ENCODE data around the gene HDAC9. TPM values are rescaled to one million over a fixed set of nuclear protein-coding genes. Genes with fewer than 3 reads are reported as not detected.

Gene HDAC9
- total and polyA plus RNA-seq, 2 donors = 4.8 to 12.2 TPM

DNA sequence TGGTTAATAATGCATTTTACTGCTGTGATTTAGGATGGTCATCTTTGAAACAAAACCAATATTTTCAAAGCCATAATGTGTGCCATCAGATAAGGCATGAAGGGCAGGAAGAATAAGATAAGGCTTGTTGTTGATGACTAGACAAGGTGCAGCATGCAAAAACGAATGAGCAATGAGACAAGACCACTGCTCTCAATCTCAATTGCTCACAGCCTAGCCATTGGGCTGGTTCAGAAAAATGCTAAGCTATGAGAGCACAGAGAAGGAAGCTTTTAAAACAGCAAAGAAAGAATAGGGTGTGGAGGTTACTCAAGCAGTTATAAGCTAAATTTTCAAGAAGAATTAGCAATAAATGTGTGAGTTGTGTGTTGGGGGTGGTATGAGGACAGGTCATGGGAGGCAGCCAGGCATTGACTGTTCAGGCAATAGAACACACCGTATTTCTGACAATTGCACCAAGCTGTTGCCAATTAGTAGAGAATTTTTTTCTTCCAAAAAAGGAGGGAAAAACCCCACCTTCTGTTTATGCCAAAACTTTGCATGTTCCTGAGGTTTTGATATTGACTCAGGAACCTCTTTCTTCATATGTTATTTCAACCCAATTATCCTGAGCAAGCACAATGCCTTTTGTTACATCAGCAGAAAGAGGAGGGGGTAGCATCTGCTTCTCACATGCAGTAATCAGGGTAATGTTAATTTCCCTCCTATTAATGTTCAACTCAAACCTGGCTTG is 276.5 kb downstream of the HDAC9 start:
- WGBS = 87% methylated on average over 2 of the region's 2 CpGs
- Histone ChIP-seq H3K36me3 (ENCODE audit: control insufficient read depth in 2 of 2, insufficient read depth in 2 of 2, low read length in 1 of 2) (no peaks in the 10 kb centered on the region), H3K4me1 (ENCODE audit: control insufficient read depth in 2 of 2, insufficient read depth in 2 of 2, low read length in 2 of 2) (no peaks in the 10 kb centered on the region), H3K9me3 (ENCODE audit: control insufficient read depth in 2 of 2, insufficient read depth in 1 of 2, low read length in 1 of 2) (no peaks in the 10 kb centered on the region), H3K27me3 (ENCODE audit: control insufficient read depth in 2 of 2, insufficient read depth in 1 of 2, low read length in 1 of 2) (no peaks in the 10 kb centered on the region), H3K4me3 (ENCODE audit: low read length in 2 of 2) (no peak overlapping the region), H3K27ac (ENCODE audit: low read depth in 1 of 2, low read length in 1 of 2) (no peak overlapping the region)
- DNase-seq (ENCODE audit: low read depth in 6 of 9, low spot score in 9 of 9) = no peak

DNA sequence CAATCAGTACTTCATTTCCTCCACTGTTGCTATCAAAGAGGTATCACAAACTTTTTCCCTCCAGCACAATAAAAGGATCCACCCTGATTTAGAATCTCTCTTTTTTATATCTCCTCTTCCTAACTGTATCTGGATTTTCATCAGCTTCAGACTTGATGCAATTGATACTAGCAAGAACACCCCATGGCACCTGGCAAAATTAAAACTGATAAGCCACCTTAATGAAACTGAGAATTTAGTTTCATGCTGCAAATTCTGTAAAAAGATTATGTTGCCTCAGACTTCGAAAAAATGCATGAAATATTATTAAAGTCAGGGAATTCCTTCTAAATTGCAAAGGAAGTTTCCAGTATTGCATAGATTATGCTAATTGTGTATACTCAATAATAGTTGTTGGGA is 277.0 kb downstream of the HDAC9 start:
- H3K4me1 ChIP-seq (ENCODE audit: control insufficient read depth in 2 of 2, insufficient read depth in 2 of 2, low read length in 2 of 2) = no peaks in the 10 kb centered on the region
- no peaks in the 10 kb centered on the region for H3K36me3 ChIP-seq (ENCODE audit: control insufficient read depth in 2 of 2, insufficient read depth in 2 of 2, low read length in 1 of 2)
- H3K27ac ChIP-seq (ENCODE audit: low read depth in 1 of 2, low read length in 1 of 2) = no peak overlapping the region
- H3K4me3 ChIP-seq (ENCODE audit: low read length in 2 of 2) = no peak overlapping the region
- H3K9me3 ChIP-seq (ENCODE audit: control insufficient read depth in 2 of 2, insufficient read depth in 1 of 2, low read length in 1 of 2) = no peaks in the 10 kb centered on the region
- 87% methylated on average over 1 of the region's 1 CpG for WGBS
- H3K27me3 ChIP-seq (ENCODE audit: control insufficient read depth in 2 of 2, insufficient read depth in 1 of 2, low read length in 1 of 2) = no peaks in the 10 kb centered on the region
- no peak for DNase-seq (ENCODE audit: low read depth in 6 of 9, low spot score in 9 of 9)

DNA sequence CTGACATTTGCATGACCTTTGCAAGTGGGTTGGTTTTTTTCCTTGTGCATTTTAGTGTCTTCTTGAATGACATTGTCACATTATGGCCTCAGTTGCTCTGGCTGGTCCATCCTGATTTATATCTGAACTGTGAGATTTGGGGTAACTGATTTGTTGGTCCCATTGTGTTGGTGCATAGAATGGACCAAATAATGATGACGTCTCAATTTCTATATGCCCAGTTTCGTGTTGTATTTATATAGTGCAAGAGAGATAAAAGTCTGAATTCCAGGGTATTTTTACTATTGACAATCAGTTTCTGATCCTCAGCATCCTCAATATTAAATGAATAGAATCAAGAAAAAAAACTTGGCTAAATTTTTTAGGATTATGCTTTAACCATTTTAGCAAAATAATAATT is 281.8 kb downstream of the HDAC9 start:
- Histone ChIP-seq H3K27ac (ENCODE audit: low read depth in 1 of 2, low read length in 1 of 2) (no peak overlapping the region), H3K27me3 (ENCODE audit: control insufficient read depth in 2 of 2, insufficient read depth in 1 of 2, low read length in 1 of 2) (no peaks in the 10 kb centered on the region), H3K4me3 (ENCODE audit: low read length in 2 of 2) (no peak overlapping the region), H3K9me3 (ENCODE audit: control insufficient read depth in 2 of 2, insufficient read depth in 1 of 2, low read length in 1 of 2) (no peaks in the 10 kb centered on the region), H3K4me1 (ENCODE audit: control insufficient read depth in 2 of 2, insufficient read depth in 2 of 2, low read length in 2 of 2) (no peaks in the 10 kb centered on the region), H3K36me3 (ENCODE audit: control insufficient read depth in 2 of 2, insufficient read depth in 2 of 2, low read length in 1 of 2) (no peaks in the 10 kb centered on the region)
- WGBS = 97% methylated on average over 2 of the region's 2 CpGs
- no peak for DNase-seq (ENCODE audit: low read depth in 6 of 9, low spot score in 9 of 9)

DNA sequence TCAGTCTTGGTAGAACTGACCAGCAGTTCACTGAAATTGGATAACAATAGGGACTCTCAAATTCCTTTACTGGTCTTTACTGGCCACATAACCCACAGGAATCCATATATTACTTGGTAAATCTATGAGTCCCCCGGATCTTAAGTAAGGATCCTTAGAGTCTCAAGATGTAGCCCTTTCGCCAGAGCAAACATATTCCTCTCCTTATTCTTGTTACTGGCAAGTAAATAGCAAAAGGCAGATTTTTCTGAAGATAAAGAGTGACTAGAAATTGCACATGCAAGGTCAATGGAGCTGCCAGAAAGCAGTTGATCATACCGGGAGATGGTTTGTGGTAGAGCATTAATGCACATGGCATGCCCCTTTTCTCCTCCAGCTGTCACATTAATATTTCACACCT is 283.0 kb downstream of the HDAC9 start:
- WGBS = 82% methylated on average over 3 of the region's 3 CpGs

DNA sequence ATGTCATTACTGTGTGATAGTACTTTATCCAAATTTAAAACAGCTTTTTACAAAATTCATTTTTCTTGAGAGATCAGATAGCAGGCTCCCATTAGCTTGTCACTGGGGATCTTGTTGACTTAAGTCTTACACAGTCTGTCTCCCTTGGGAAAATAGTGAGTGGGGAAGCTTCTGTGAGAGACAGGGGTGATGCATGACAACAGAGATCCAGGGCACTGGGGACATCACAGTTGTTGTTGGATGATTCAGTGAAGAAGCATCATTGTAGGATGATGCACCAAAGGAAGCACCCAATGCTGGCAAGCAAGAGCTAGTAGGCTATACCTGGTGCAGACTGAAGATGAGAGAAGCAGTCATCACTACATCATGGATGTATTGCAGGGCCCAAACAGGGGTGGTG is 284.7 kb downstream of the HDAC9 start:
- DNase-seq (ENCODE audit: low read depth in 6 of 9, low spot score in 9 of 9) = no peak
- Histone ChIP-seq H3K27ac (ENCODE audit: low read depth in 1 of 2, low read length in 1 of 2) (no peak overlapping the region), H3K4me3 (ENCODE audit: low read length in 2 of 2) (no peak overlapping the region), H3K27me3 (ENCODE audit: control insufficient read depth in 2 of 2, insufficient read depth in 1 of 2, low read length in 1 of 2) (no peaks in the 10 kb centered on the region), H3K36me3 (ENCODE audit: control insufficient read depth in 2 of 2, insufficient read depth in 2 of 2, low read length in 1 of 2) (no peaks in the 10 kb centered on the region), H3K4me1 (ENCODE audit: control insufficient read depth in 2 of 2, insufficient read depth in 2 of 2, low read length in 2 of 2) (no peaks in the 10 kb centered on the region), H3K9me3 (ENCODE audit: control insufficient read depth in 2 of 2, insufficient read depth in 1 of 2, low read length in 1 of 2) (no peaks in the 10 kb centered on the region)

More for the DNA sequence above, 283.0 kb downstream of the HDAC9 start:
- Histone ChIP-seq H3K9me3 (ENCODE audit: control insufficient read depth in 2 of 2, insufficient read depth in 1 of 2, low read length in 1 of 2) (no peaks in the 10 kb centered on the region), H3K27ac (ENCODE audit: low read depth in 1 of 2, low read length in 1 of 2) (no peak overlapping the region), H3K36me3 (ENCODE audit: control insufficient read depth in 2 of 2, insufficient read depth in 2 of 2, low read length in 1 of 2) (no peaks in the 10 kb centered on the region), H3K27me3 (ENCODE audit: control insufficient read depth in 2 of 2, insufficient read depth in 1 of 2, low read length in 1 of 2) (no peaks in the 10 kb centered on the region), H3K4me1 (ENCODE audit: control insufficient read depth in 2 of 2, insufficient read depth in 2 of 2, low read length in 2 of 2) (no peaks in the 10 kb centered on the region), H3K4me3 (ENCODE audit: low read length in 2 of 2) (no peak overlapping the region)
- no peak for DNase-seq (ENCODE audit: low read depth in 6 of 9, low spot score in 9 of 9)

DNA sequence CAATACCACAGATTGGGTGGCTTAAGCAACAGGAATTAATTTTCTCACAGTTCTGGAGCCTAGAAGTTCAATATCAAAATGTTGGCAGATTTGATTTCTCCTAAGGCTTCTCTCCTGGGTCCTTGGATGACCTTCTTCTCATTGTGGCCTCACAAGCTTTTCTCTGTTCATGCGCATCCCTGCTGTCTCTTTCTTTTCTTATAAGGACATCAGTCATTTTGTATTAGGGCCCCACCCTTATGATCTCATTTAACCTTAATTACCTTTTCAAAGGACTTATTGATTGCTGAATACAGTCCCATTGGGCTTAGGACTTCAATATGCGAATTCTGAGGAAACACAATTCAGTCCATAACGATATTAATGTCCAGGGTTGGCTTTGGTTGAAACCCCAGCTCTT is 285.4 kb downstream of the HDAC9 start:
- WGBS = 96% methylated on average over 3 of the region's 3 CpGs

DNA sequence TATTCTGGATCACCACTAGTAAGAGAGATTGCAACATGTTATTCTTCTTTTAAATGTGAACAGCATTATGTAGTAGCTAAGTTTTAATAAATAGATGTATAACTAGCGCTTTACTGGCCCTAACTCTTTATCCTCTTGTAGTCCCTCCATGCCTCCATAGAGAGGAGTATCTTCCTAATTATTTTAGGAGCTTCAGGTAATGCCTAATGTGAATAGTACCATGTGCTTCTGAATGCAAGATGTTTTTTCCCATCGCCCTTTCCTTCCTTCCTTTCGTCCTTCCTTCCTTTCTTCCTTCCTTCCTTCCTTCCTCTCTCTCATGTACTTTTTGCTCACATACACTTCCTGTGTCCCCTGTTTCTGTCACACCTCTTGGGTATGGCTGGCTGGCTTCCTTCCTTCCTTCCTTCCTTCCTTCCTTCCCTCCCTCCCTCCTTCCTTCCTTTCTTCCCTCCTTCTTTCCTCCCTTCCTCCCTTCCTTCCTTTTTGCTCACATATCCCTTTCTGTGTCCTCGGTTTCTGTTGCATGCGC is 290.7 kb downstream of the HDAC9 start:
- H3K4me1 ChIP-seq (ENCODE audit: control insufficient read depth in 2 of 2, insufficient read depth in 2 of 2, low read length in 2 of 2) = no peaks in the 10 kb centered on the region
- 86% methylated on average over 5 of the region's 5 CpGs for WGBS
- H3K36me3 ChIP-seq (ENCODE audit: control insufficient read depth in 2 of 2, insufficient read depth in 2 of 2, low read length in 1 of 2) = no peaks in the 10 kb centered on the region
- no peaks in the 10 kb centered on the region for H3K27me3 ChIP-seq (ENCODE audit: control insufficient read depth in 2 of 2, insufficient read depth in 1 of 2, low read length in 1 of 2)
- H3K9me3 ChIP-seq (ENCODE audit: control insufficient read depth in 2 of 2, insufficient read depth in 1 of 2, low read length in 1 of 2) = no peaks in the 10 kb centered on the region
- no peak overlapping the region for H3K4me3 ChIP-seq (ENCODE audit: low read length in 2 of 2)
- no peak overlapping the region for H3K27ac ChIP-seq (ENCODE audit: low read depth in 1 of 2, low read length in 1 of 2)
- no peak for DNase-seq (ENCODE audit: low read depth in 6 of 9, low spot score in 9 of 9)

More for the DNA sequence above, 285.4 kb downstream of the HDAC9 start:
- no peaks in the 10 kb centered on the region for H3K36me3 ChIP-seq (ENCODE audit: control insufficient read depth in 2 of 2, insufficient read depth in 2 of 2, low read length in 1 of 2)
- H3K27ac ChIP-seq (ENCODE audit: low read depth in 1 of 2, low read length in 1 of 2) = no peak overlapping the region
- no peak for DNase-seq (ENCODE audit: low read depth in 6 of 9, low spot score in 9 of 9)
- H3K4me3 ChIP-seq (ENCODE audit: low read length in 2 of 2) = no peak overlapping the region
- no peaks in the 10 kb centered on the region for H3K4me1 ChIP-seq (ENCODE audit: control insufficient read depth in 2 of 2, insufficient read depth in 2 of 2, low read length in 2 of 2)
- no peaks in the 10 kb centered on the region for H3K9me3 ChIP-seq (ENCODE audit: control insufficient read depth in 2 of 2, insufficient read depth in 1 of 2, low read length in 1 of 2)
- no peaks in the 10 kb centered on the region for H3K27me3 ChIP-seq (ENCODE audit: control insufficient read depth in 2 of 2, insufficient read depth in 1 of 2, low read length in 1 of 2)

DNA sequence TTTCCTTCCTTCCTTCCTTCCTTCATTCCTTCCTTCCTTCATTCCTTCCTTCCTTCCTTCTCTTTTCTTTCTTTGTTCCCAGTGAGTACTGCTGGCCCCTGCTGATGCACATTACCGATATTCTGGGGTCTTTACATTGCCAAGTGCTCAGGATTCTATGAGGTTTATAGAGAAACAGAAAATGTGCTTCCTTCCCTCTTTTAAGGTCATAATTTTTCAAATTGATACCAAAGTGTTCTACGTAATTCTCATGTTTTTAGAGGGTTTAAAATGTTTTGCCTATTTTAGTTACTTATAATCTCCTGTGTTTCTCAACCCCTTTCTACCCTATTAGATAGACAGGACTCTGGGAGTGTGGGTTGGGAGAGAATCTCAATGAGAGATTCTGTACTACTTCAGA is 291.2 kb downstream of the HDAC9 start:
- no peak for DNase-seq (ENCODE audit: low read depth in 6 of 9, low spot score in 9 of 9)
- Histone ChIP-seq H3K36me3 (ENCODE audit: control insufficient read depth in 2 of 2, insufficient read depth in 2 of 2, low read length in 1 of 2) (no peaks in the 10 kb centered on the region), H3K4me1 (ENCODE audit: control insufficient read depth in 2 of 2, insufficient read depth in 2 of 2, low read length in 2 of 2) (no peaks in the 10 kb centered on the region), H3K4me3 (ENCODE audit: low read length in 2 of 2) (no peak overlapping the region), H3K9me3 (ENCODE audit: control insufficient read depth in 2 of 2, insufficient read depth in 1 of 2, low read length in 1 of 2) (no peaks in the 10 kb centered on the region), H3K27me3 (ENCODE audit: control insufficient read depth in 2 of 2, insufficient read depth in 1 of 2, low read length in 1 of 2) (no peaks in the 10 kb centered on the region), H3K27ac (ENCODE audit: low read depth in 1 of 2, low read length in 1 of 2) (no peak overlapping the region)
- 96% methylated on average over 2 of the region's 2 CpGs for WGBS

DNA sequence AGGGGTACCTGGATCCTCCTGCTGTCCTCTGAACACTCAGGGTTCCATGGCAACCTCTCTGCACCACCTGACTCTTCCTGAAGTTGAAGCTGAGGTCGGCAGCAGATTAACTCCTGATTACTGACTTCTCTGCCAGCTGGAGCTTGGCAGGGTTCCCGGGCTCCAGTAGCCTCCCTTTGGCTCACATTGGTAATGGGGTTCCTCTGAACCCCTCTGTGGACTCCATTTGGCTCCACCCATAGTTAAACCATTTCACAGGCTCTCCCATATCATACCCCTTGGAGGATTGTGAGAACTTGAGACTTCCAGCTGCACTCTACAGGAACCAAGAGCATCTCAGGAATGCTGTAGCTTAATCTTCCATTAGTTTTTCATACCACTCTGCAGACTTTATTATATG is 292.5 kb downstream of the HDAC9 start:
- no peak overlapping the region for H3K27ac ChIP-seq (ENCODE audit: low read depth in 1 of 2, low read length in 1 of 2)
- no peak for DNase-seq (ENCODE audit: low read depth in 6 of 9, low spot score in 9 of 9)
- 90% methylated on average over 2 of the region's 2 CpGs for WGBS
- H3K4me1 ChIP-seq (ENCODE audit: control insufficient read depth in 2 of 2, insufficient read depth in 2 of 2, low read length in 2 of 2) = no peaks in the 10 kb centered on the region
- no peaks in the 10 kb centered on the region for H3K9me3 ChIP-seq (ENCODE audit: control insufficient read depth in 2 of 2, insufficient read depth in 1 of 2, low read length in 1 of 2)
- H3K36me3 ChIP-seq (ENCODE audit: control insufficient read depth in 2 of 2, insufficient read depth in 2 of 2, low read length in 1 of 2) = no peaks in the 10 kb centered on the region
- no peak overlapping the region for H3K4me3 ChIP-seq (ENCODE audit: low read length in 2 of 2)
- no peaks in the 10 kb centered on the region for H3K27me3 ChIP-seq (ENCODE audit: control insufficient read depth in 2 of 2, insufficient read depth in 1 of 2, low read length in 1 of 2)
